GM12892 (cell line): ENCODE data around the gene ZNF652.

Source experiments
- DNase-seq: peaks from one replicate; pipeline ENCODE4 v3.0.0; 2011; ENCODE audit not compliant: insufficient read length
- FAIRE-seq: peaks from 2 replicates; lab custom pipeline; 2011; peaks lifted over from hg19 to GRCh38; lab: Jason Lieb, UNC
- POLR2A ChIP-seq: IDR thresholded peaks from 2 replicates; pipeline ENCODE4 v1.6.1; 2011; ENCODE audit warnings: low read depth, low read length, control low read depth
- POLR2AphosphoS5 ChIP-seq: IDR thresholded peaks from 2 replicates; pipeline ENCODE4 v1.6.1; 2011; ENCODE audit warnings: low read depth, low read length, control low read depth
- TAF1 ChIP-seq: IDR thresholded peaks from 2 replicates; pipeline ENCODE4 v1.6.1; 2011; ENCODE audit warnings: low read depth, mild to moderate bottlenecking, control low read depth, low read length, borderline replicate concordance

The ZNF652 gene

GRCh38 chr17:49249292-49249794 lies 112.7 kb downstream of the ZNF652 start:
- DNase-seq = no peak
- no peak for TF ChIP-seq POLR2A
- no peak for TF ChIP-seq TAF1
- TF ChIP-seq POLR2AphosphoS5 = no peak
- FAIRE-seq = no peak

GRCh38 chr17:49247944-49248343 lies 114.1 kb downstream of the ZNF652 start:
- FAIRE-seq (no peak), DNase-seq (no peak)
- TF ChIP-seq POLR2A (no peak), POLR2AphosphoS5 (no peak)

GRCh38 chr17:49244839-49245238 lies 117.2 kb downstream of the ZNF652 start:
- FAIRE-seq = no peak

More at GRCh38 chr17:49244839-49245238, 117.2 kb downstream of the ZNF652 start:
- TF ChIP-seq POLR2AphosphoS5 (no peak), TAF1 (no peak), POLR2A (no peak)
- DNase-seq = no peak
